ENCODE measurements around the gene CPLX1. TPM values are rescaled to one million over a fixed set of nuclear protein-coding genes. Genes with fewer than 3 reads are reported as not detected.

CPLX1 gene
- total RNA-seq, 1 donor from 2014 or later, result 115 TPM

DNA sequence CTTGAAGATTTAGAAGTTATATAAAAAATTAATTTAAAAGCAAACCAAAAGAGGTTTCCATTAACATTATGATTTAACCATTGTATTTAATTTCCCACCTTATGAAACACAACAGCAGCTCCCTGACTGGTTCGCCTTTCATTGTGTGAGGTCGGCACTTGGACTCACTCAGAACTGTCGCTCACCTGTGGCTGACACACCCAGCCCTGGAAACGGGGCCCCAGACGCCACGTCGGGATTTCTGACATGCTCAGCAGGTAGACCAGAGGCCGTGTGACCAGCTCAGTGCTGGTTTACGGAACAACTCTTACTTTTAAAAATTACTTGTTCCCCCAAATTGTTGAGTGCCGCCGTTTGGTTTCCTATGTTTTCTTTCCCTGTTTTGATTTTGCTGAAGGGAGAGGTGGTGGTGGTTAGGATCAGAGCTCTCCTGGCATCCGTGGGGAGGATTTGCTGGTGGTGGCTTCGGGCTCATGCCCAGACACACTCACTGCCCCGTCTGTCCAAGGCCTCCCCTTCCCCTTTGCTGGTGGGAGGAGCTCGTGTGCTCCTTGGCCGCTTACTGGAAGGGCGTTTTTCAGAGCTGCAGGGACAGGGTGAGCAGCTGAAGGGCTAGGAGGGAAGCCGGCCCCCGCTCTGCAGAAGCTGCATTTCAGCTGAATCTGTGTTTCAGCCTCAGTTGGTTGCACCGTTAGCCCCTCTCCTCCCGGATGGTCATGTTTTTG is 59.2 kb downstream of the CPLX1 start:
- H3K36me3 Mint-ChIP-seq (ENCODE audit: unreplicated experiment), result peaks cover 40% of the 10 kb centered on the region
- H3K4me3 Mint-ChIP-seq (ENCODE audit: unreplicated experiment), result peak overlapping the region; percentile 15

DNA sequence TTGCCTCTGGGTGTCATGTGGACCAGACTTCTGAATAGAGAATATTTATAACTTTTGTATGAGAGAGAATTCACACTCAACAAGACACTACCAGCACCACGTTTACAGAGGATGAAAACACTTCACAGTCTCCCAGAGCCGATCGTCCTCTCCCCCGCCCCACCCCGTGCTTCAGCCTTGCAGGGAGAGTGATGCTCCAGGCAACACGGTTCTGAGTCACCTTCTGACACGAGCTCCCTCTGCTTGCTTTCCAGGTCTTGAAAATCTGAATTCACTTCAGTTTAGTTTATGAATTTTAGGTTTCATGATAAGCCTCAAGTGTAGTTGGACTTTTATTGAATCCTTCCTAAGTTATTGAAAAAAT is 59.8 kb downstream of the CPLX1 start:
- TF ChIP-seq, protein P1, sequence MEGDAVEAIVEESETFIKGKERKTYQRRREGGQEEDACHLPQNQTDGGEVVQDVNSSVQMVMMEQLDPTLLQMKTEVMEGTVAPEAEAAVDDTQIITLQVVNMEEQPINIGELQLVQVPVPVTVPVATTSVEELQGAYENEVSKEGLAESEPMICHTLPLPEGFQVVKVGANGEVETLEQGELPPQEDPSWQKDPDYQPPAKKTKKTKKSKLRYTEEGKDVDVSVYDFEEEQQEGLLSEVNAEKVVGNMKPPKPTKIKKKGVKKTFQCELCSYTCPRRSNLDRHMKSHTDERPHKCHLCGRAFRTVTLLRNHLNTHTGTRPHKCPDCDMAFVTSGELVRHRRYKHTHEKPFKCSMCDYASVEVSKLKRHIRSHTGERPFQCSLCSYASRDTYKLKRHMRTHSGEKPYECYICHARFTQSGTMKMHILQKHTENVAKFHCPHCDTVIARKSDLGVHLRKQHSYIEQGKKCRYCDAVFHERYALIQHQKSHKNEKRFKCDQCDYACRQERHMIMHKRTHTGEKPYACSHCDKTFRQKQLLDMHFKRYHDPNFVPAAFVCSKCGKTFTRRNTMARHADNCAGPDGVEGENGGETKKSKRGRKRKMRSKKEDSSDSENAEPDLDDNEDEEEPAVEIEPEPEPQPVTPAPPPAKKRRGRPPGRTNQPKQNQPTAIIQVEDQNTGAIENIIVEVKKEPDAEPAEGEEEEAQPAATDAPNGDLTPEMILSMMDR (IDR thresholded peaks at IDR 0.05; ENCODE audit: partially characterized antibody, unreplicated experiment), result no peak
- DNase-seq, result no peak
- Mint-ChIP-seq H3K9me3 (ENCODE audit: unreplicated experiment) (peaks cover 44% of the 10 kb centered on the region), H3K27ac (ENCODE audit: unreplicated experiment) (peak overlapping the region; percentile 86), H3K27me3 (ENCODE audit: unreplicated experiment) (peaks cover 35% of the 10 kb centered on the region), H3K4me1 (ENCODE audit: low read depth, unreplicated experiment) (peaks cover 24% of the 10 kb centered on the region), H3K4me3 (ENCODE audit: unreplicated experiment) (peak overlapping the region; percentile 69), H3K36me3 (ENCODE audit: unreplicated experiment) (peaks cover 46% of the 10 kb centered on the region)

More for the DNA sequence above, 59.2 kb downstream of the CPLX1 start:
- TF ChIP-seq, protein P1 (IDR thresholded peaks at IDR 0.05; ENCODE audit: partially characterized antibody, unreplicated experiment), result no peak
- no peak for DNase-seq
- Mint-ChIP-seq H3K4me1 (ENCODE audit: low read depth, unreplicated experiment) (peaks cover 24% of the 10 kb centered on the region), H3K9me3 (ENCODE audit: unreplicated experiment) (peaks cover 44% of the 10 kb centered on the region), H3K27me3 (ENCODE audit: unreplicated experiment) (peaks cover 31% of the 10 kb centered on the region), H3K27ac (ENCODE audit: unreplicated experiment) (peak overlapping the region; percentile 43)

DNA sequence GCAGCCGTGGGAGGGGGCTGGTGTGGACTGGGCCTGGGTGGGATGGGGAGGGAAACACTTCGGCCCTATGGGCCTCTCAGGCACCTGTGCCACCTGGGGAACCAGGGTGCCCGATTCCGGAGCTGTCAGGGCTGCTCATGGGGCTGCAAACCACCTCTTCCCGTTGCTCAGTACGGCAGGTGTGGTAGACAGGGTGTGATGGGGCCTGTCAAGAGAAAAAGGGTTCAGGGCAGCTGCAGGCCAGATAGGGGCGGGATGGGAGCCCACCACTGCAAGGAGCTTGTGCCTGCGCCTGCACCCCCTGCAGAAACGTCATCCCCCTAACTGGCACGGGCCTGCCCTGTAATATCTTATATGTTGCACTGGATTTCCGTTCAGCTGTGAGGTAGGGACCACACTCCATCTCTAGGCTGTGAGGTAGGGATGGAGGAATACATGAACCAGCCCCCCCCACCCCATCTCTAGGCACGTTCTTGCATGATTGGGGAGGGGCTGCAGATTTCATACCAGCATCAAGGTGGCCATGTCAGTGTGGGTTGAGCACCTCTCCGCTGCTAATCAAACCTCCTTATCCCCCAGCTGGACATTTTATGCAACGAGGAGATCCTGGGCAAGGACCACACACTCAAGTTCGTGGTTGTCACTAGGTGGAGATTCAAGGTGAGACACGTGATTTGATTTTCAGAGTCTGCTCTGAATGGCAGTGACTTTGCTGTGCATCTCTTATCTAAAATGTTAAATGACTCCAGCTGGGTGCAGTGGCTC is 61.3 kb downstream of the CPLX1 start:
- Mint-ChIP-seq H3K9me3 (ENCODE audit: unreplicated experiment) (peaks cover 45% of the 10 kb centered on the region), H3K36me3 (ENCODE audit: unreplicated experiment) (peaks cover 52% of the 10 kb centered on the region), H3K27me3 (ENCODE audit: unreplicated experiment) (peaks cover 39% of the 10 kb centered on the region), H3K27ac (ENCODE audit: unreplicated experiment) (peak overlapping the region; percentile 59), H3K4me3 (ENCODE audit: unreplicated experiment) (no peak overlapping the region), H3K4me1 (ENCODE audit: low read depth, unreplicated experiment) (peaks cover 24% of the 10 kb centered on the region)
- TF ChIP-seq, protein P1 (IDR thresholded peaks at IDR 0.05; ENCODE audit: partially characterized antibody, unreplicated experiment), result no peak
- DNase-seq, result no peak

DNA sequence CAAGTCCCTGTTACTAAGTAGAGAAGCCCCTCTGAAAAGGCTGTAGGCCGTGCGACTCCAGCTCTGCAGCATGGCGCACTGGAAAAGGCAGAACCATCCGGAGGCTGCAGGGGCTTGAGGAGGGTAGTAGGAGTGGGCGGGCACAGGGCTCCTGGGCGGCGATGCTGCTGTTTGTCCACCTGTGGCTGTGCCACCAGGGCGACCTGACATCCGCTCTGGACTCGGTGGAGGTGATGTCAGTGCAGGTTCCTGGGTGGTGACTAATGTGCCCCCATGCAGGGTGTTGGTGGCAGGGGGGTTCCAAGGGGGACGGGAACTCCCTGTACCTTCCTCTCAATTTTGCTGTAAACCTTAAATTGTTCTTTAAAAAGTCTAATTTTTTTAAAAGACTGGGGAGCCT is 62.0 kb downstream of the CPLX1 start:
- Mint-ChIP-seq H3K27ac (ENCODE audit: unreplicated experiment) (no peak overlapping the region), H3K4me1 (ENCODE audit: low read depth, unreplicated experiment) (peaks cover 19% of the 10 kb centered on the region), H3K27me3 (ENCODE audit: unreplicated experiment) (peaks cover 39% of the 10 kb centered on the region), H3K36me3 (ENCODE audit: unreplicated experiment) (peaks cover 47% of the 10 kb centered on the region), H3K9me3 (ENCODE audit: unreplicated experiment) (peaks cover 39% of the 10 kb centered on the region), H3K4me3 (ENCODE audit: unreplicated experiment) (no peak overlapping the region)
- TF ChIP-seq, protein P1 (IDR thresholded peaks at IDR 0.05; ENCODE audit: partially characterized antibody, unreplicated experiment), result no peak
- DNase-seq, result no peak

All from glutamatergic neuron (in vitro differentiated cells).